ENCODE results near the gene CCDC102A.

DNA sequence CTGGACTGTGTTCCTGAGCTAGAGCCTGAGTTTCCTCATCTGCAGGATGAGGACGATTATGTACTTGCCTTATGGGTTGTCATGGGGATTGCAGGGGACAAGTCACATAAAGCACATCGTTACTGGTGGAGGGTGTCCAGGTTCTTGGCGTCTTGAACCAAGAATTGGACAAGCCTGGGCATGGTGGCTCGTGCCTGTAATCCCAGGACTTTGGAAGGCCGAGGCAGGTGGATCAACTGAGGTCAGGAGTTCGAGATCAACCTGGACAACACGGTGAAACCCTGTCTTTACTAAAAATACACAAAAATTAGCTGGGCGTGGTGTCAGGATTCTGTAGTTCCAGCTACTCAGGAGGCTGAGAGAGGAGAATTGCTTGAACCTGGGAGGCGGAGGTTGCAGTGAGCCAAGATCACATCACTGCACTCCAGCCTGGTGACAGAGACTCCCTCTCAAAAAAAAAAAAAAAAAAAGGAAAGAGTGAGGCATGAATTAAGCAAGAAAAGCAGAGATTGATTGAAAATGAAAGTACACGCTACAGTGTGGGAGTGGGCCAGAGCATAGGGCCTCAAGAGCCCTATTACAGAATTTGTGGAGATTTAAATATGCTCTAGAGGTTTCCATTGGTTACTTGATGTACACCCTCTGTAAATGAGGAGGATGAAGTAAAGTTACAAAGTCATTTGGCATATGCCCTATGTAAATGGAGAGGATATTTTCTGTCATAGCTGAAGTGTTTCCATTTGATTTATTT is 36.8 kb upstream of the CCDC102A start:
- TF ChIP-seq, protein P1, sequence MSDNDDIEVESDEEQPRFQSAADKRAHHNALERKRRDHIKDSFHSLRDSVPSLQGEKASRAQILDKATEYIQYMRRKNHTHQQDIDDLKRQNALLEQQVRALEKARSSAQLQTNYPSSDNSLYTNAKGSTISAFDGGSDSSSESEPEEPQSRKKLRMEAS (IDR thresholded peaks at IDR 0.05), result no peak
- TF ChIP-seq KDM1A (IDR thresholded peaks at IDR 0.05; ENCODE audit: low read depth) (no peak), EHMT2 (IDR thresholded peaks at IDR 0.05; ENCODE audit: low read depth) (no peak)
- TF ChIP-seq, protein P2, sequence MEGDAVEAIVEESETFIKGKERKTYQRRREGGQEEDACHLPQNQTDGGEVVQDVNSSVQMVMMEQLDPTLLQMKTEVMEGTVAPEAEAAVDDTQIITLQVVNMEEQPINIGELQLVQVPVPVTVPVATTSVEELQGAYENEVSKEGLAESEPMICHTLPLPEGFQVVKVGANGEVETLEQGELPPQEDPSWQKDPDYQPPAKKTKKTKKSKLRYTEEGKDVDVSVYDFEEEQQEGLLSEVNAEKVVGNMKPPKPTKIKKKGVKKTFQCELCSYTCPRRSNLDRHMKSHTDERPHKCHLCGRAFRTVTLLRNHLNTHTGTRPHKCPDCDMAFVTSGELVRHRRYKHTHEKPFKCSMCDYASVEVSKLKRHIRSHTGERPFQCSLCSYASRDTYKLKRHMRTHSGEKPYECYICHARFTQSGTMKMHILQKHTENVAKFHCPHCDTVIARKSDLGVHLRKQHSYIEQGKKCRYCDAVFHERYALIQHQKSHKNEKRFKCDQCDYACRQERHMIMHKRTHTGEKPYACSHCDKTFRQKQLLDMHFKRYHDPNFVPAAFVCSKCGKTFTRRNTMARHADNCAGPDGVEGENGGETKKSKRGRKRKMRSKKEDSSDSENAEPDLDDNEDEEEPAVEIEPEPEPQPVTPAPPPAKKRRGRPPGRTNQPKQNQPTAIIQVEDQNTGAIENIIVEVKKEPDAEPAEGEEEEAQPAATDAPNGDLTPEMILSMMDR (IDR thresholded peaks at IDR 0.05), result no peak

All from A549 (cell line).